GM12865 (cell line): ENCODE data around the gene DOK3.

Experiments
- DNase-seq: peaks from one replicate; pipeline ENCODE4 v3.0.0; 2010; ENCODE audit warnings: low read depth
- H3K4me3 ChIP-seq: 2 replicates; pipeline ENCODE4 v1.5.1; 2011; ENCODE audit warnings: mild to moderate bottlenecking, low read depth, low read length, control low read depth
- CTCF ChIP-seq: IDR thresholded peaks from 2 replicates; pipeline ENCODE4 v1.5.1; 2011; ENCODE audit warnings: low read length, control low read depth, low read depth, inconsistent platforms; ENCODE audit not compliant: insufficient read depth; ENCODE audit errors: missing control alignments

Gene DOK3

GRCh38 chr5:177513500-177513899 is 3.9 kb upstream of the DOK3 start:
- H3K4me3 ChIP-seq = no peak overlapping the region
- DNase-seq = no peak
- TF ChIP-seq CTCF = no peak

GRCh38 chr5:177512736-177513380 is 3.2 kb upstream of the DOK3 start:
- no peak for TF ChIP-seq CTCF
- DNase-seq = no peak
- H3K4me3 ChIP-seq = no peak overlapping the region

GRCh38 chr5:177511796-177512675 is 2.4 kb upstream of the DOK3 start:
- H3K4me3 ChIP-seq = no peak overlapping the region
- DNase-seq = no peak
- TF ChIP-seq CTCF = no peak

GRCh38 chr5:177511181-177511580 is 1.6 kb upstream of the DOK3 start:
- no peak for DNase-seq
- no peak overlapping the region for H3K4me3 ChIP-seq
- TF ChIP-seq CTCF = no peak

- peak; percentile 75 for DNase-seq
- no peak for TF ChIP-seq CTCF
- peak overlapping the region; percentile 62 for H3K4me3 ChIP-seq
These were observed 984 bp upstream of the DOK3 start for GRCh38 chr5:177510567-177511053.

- DNase-seq = peak; percentile 75
- peak; percentile 5 for TF ChIP-seq CTCF
- H3K4me3 ChIP-seq = peak overlapping the region; percentile 62
These were observed 453 bp upstream of the DOK3 start for GRCh38 chr5:177509991-177510566.
